PC-9 (cell line): ENCODE data around the gene MBD5. TPM values are rescaled to one million over a fixed set of nuclear protein-coding genes. Genes with fewer than 3 reads are reported as not detected.
A peak's percentile ranks its signal among the peaks of the same experiment; 100 is the strongest.

Experiments used
- BruUV-seq: library from RNA; stranded (reverse); fragments of 400-500 nt; replicated peaks from 2 replicates; lab custom pipeline; 2021; lab: Mats Ljungman, UMichigan
- CTCF ChIA-PET: fragments of 300-600 bp; sonication (Branson Sonifier 250); formaldehyde crosslinking; loops from one replicate; lab custom pipeline; 2022; ENCODE audit warnings: antibody characterized with exemption; lab: Charles Lee
- POLR2A ChIA-PET: fragments of 300-600 bp; sonication (Branson Sonifier 250); formaldehyde crosslinking; loops from one replicate; lab custom pipeline; 2022; ENCODE audit warnings: antibody characterized with exemption; ENCODE audit not compliant: unreplicated experiment; lab: Charles Lee
- DNase-seq, 2 experiments: peaks; one replicate each; pipeline versions ENCODE4 v3.0.0 to v3.0.0-alpha.2; 2015 to 2022; ENCODE audit warnings: mixed read lengths in 1 of 2
- H2AFZ ChIP-seq: fragments of 200-600 bp; sonication (generic); 2 replicates; pipeline ENCODE4 v1.8.1; 2017; ENCODE audit warnings: antibody characterized with exemption
- H3F3A ChIP-seq: fragments of 200-600 bp; sonication (generic); 2 replicates; pipeline ENCODE4 v1.8.1; 2017; ENCODE audit warnings: antibody characterized with exemption, mild to moderate bottlenecking, low read depth; ENCODE audit not compliant: insufficient read depth
- H3K27ac ChIP-seq: fragments of 200-600 bp; sonication (generic); 2 replicates; pipeline ENCODE4 v1.6.1; 2016; ENCODE audit warnings: mixed run types
- H3K27me3 ChIP-seq: fragments of 200-600 bp; sonication (generic); 2 replicates; pipeline ENCODE4 v1.6.1; 2016; ENCODE audit warnings: low read depth, mixed run types; ENCODE audit not compliant: insufficient read depth
- H3K36me3 ChIP-seq: fragments of 200-600 bp; sonication (generic); 2 replicates; pipeline ENCODE4 v1.6.1; 2016; ENCODE audit warnings: low read depth, mixed run types
- H3K4me1 ChIP-seq: fragments of 200-600 bp; sonication (generic); replicated peaks from 2 replicates; pipeline ENCODE4 v1.6.1; 2016; ENCODE audit warnings: mixed run types; ENCODE audit not compliant: insufficient read depth
- H3K4me2 ChIP-seq: fragments of 200-600 bp; sonication (generic); 2 replicates; pipeline ENCODE4 v1.6.1; 2017; ENCODE audit warnings: mixed run types
- H3K4me3 ChIP-seq: fragments of 200-600 bp; sonication (generic); 2 replicates; pipeline ENCODE4 v1.6.1; 2016; ENCODE audit warnings: mixed run types
- H3K79me2 ChIP-seq: fragments of 200-600 bp; sonication (generic); 2 replicates; pipeline ENCODE4 v1.6.1; 2017; ENCODE audit warnings: low read depth, mixed run types
- H3K9me2 ChIP-seq: fragments of 200-600 bp; sonication (generic); 2 replicates; pipeline ENCODE4 v1.8.1; 2017; ENCODE audit warnings: mild to moderate bottlenecking; ENCODE audit not compliant: insufficient read depth
- H3K9me3 ChIP-seq: fragments of 200-600 bp; sonication (generic); 2 replicates; pipeline ENCODE4 v1.8.1; 2016; ENCODE audit warnings: low read depth; ENCODE audit not compliant: insufficient read depth
- H4K20me1 ChIP-seq: fragments of 200-600 bp; sonication (generic); 2 replicates; pipeline ENCODE4 v1.8.1; 2017; ENCODE audit not compliant: insufficient read depth
- CTCF ChIP-seq: fragments of 200-600 bp; sonication (generic); conservative IDR thresholded peaks from 2 replicates; pipeline ENCODE4 v1.6.1; 2017; ENCODE audit warnings: mixed run types, antibody characterized with exemption, mild to moderate bottlenecking, moderate library complexity
- EZH2 ChIP-seq: fragments of 200-600 bp; sonication (generic); IDR thresholded peaks from 2 replicates; pipeline ENCODE4 v1.8.0; 2017; ENCODE audit warnings: antibody characterized with exemption, low read depth
- intact Hi-C: fragments of 100-400 bp; cut with micrococcal nuclease; formaldehyde crosslinking; loops from one replicate; pipeline ENCODE4 v1.10.0; 2022; ENCODE audit not compliant: unreplicated experiment
- total RNA-seq: library from RNA; stranded (reverse); gene quantifications from 2 replicates; pipeline ENCODE4 v1.2.3, GENCODE V29; 2021

Gene MBD5
- total RNA-seq, 1 experiment from 2014 or later, result 46.5 TPM

- Histone ChIP-seq H3F3A (no peaks in the 10 kb centered on the region), H3K9me3 (no peaks in the 10 kb centered on the region), H3K27me3 (no peaks in the 10 kb centered on the region), H3K27ac (no peak overlapping the region), H3K4me1 (no peaks in the 10 kb centered on the region), H4K20me1 (no peaks in the 10 kb centered on the region), H3K36me3 (no peaks in the 10 kb centered on the region), H3K4me3 (no peak overlapping the region), H3K79me2 (no peaks in the 10 kb centered on the region), H3K4me2 (no peak overlapping the region), H3K9me2 (no peaks in the 10 kb centered on the region), H2AFZ (no peak overlapping the region)
- CTCF ChIA-PET, result no interaction called here
- TF ChIP-seq EZH2 (no peak), CTCF (peak; percentile 41; the same call in 1 of the 2 replicates)
- no TSS peak for BruUV-seq
- intact Hi-C loops, result no loop called here
- DNase-seq, result no peak
- POLR2A ChIA-PET, result no interaction called here
Measured at GRCh38 chr2:148201075-148202004, 180.4 kb downstream of the MBD5 start.

GRCh38 chr2:148202237-148202636 lies 181.3 kb downstream of the MBD5 start:
- TF ChIP-seq CTCF, result no peak
- TF ChIP-seq EZH2, result no peak
- ChIA-PET CTCF (no interaction called here), POLR2A (no interaction called here)
- intact Hi-C loops, result no loop called here
- H3K4me1 ChIP-seq, result no peaks in the 10 kb centered on the region
- no peaks in the 10 kb centered on the region for H4K20me1 ChIP-seq
- H3K79me2 ChIP-seq, result no peaks in the 10 kb centered on the region
- H3K27ac ChIP-seq, result no peak overlapping the region
- H3K9me2 ChIP-seq, result no peaks in the 10 kb centered on the region
- H3K4me2 ChIP-seq, result no peak overlapping the region
- H2AFZ ChIP-seq, result no peak overlapping the region
- no peaks in the 10 kb centered on the region for H3K36me3 ChIP-seq
- H3K9me3 ChIP-seq, result no peaks in the 10 kb centered on the region
- H3K27me3 ChIP-seq, result no peaks in the 10 kb centered on the region
- no peak overlapping the region for H3K4me3 ChIP-seq
- DNase-seq, result no peak
- H3F3A ChIP-seq, result no peaks in the 10 kb centered on the region
- no TSS peak for BruUV-seq

- Histone ChIP-seq H3K9me3 (no peaks in the 10 kb centered on the region), H3K27ac (no peak overlapping the region), H3K79me2 (no peaks in the 10 kb centered on the region), H3K9me2 (no peaks in the 10 kb centered on the region), H2AFZ (no peak overlapping the region), H3K36me3 (no peaks in the 10 kb centered on the region), H3K4me3 (no peak overlapping the region), H4K20me1 (no peaks in the 10 kb centered on the region), H3K27me3 (no peaks in the 10 kb centered on the region), H3F3A (no peaks in the 10 kb centered on the region), H3K4me2 (no peak overlapping the region), H3K4me1 (no peaks in the 10 kb centered on the region)
- intact Hi-C loops, result no loop called here
- DNase-seq, result no peak
- CTCF ChIA-PET, result no interaction called here
- POLR2A ChIA-PET, result no interaction called here
- TF ChIP-seq EZH2, result no peak
- TF ChIP-seq CTCF, result no peak
- BruUV-seq, result no TSS peak
Measured at GRCh38 chr2:148207111-148207510, 186.2 kb downstream of the MBD5 start.
